Neural progenitor cell (in vitro differentiated cells): ENCODE results near the gene KRTAP5-6. TPM values are rescaled to one million over a fixed set of nuclear protein-coding genes. Genes with fewer than 3 reads are reported as not detected.

Experiments used
- DNase-seq: peaks from one replicate; pipeline ENCODE4 v3.0.0-alpha.2; 2016; ENCODE audit warnings: low spot score
- H2AFZ ChIP-seq: fragments of 200-600 bp; sonication (generic); replicated peaks from 2 replicates; pipeline ENCODE4 v1.6.1; 2016; ENCODE audit warnings: antibody characterized with exemption
- H3F3A ChIP-seq: fragments of 200-600 bp; sonication (generic); 2 replicates; pipeline ENCODE4 v1.6.1; 2016; ENCODE audit warnings: antibody characterized with exemption, low read depth
- H3K27ac ChIP-seq: fragments of 200-600 bp; sonication (generic); 2 replicates; pipeline ENCODE4 v1.5.1; 2016; ENCODE audit warnings: mild to moderate bottlenecking
- H3K27me3 ChIP-seq: fragments of 200-600 bp; sonication (generic); 2 replicates; pipeline ENCODE4 v1.6.1; 2016; ENCODE audit warnings: mild to moderate bottlenecking, moderate library complexity
- H3K36me3 ChIP-seq: fragments of 200-600 bp; sonication (generic); 2 replicates; pipeline ENCODE4 v1.5.1; 2016
- H3K4me1 ChIP-seq: fragments of 200-600 bp; sonication (generic); 2 replicates; pipeline ENCODE4 v1.6.1; 2016; ENCODE audit warnings: mixed run types
- H3K4me2 ChIP-seq: fragments of 200-600 bp; sonication (generic); 2 replicates; pipeline ENCODE4 v1.6.1; 2016
- H3K4me3 ChIP-seq: fragments of 200-600 bp; sonication (generic); 2 replicates; pipeline ENCODE4 v1.5.1; 2016
- H3K79me2 ChIP-seq: fragments of 200-600 bp; sonication (generic); 2 replicates; pipeline ENCODE4 v1.6.1; 2016; ENCODE audit warnings: low read depth
- H3K9ac ChIP-seq: fragments of 200-600 bp; sonication (generic); 2 replicates; pipeline ENCODE4 v1.6.1; 2016
- H3K9me3 ChIP-seq: fragments of 200-600 bp; sonication (generic); 2 replicates; pipeline ENCODE4 v1.5.1; 2016; ENCODE audit warnings: low read depth
- H4K20me1 ChIP-seq: fragments of 200-600 bp; sonication (generic); 2 replicates; pipeline ENCODE4 v1.6.1; 2016; ENCODE audit warnings: low read depth
- H3K27ac Mint-ChIP-seq: 3 replicates; pipeline ENCODE4 v1.8.0; 2021; ENCODE audit warnings: mixed read lengths
- H3K27me3 Mint-ChIP-seq: 2 replicates; pipeline ENCODE4 v1.8.0; 2022; ENCODE audit warnings: low read depth, mild to moderate bottlenecking, inconsistent platforms, moderate library complexity, mixed read lengths; ENCODE audit not compliant: insufficient read depth
- H3K36me3 Mint-ChIP-seq: 3 replicates; pipeline ENCODE4 v1.8.0; 2021; ENCODE audit warnings: mixed read lengths
- H3K4me1 Mint-ChIP-seq: 3 replicates; pipeline ENCODE4 v1.8.0; 2021; ENCODE audit warnings: mixed read lengths
- H3K4me3 Mint-ChIP-seq: 3 replicates; pipeline ENCODE4 v1.8.0; 2021; ENCODE audit warnings: mild to moderate bottlenecking, moderate library complexity, mixed read lengths
- H3K9me3 Mint-ChIP-seq: 3 replicates; pipeline ENCODE4 v1.8.0; 2020; ENCODE audit warnings: mixed read lengths
- EZH2 ChIP-seq: fragments of 200-600 bp; sonication (generic); IDR thresholded peaks from 2 replicates; pipeline ENCODE4 v1.6.1; 2017; ENCODE audit warnings: antibody characterized with exemption, mild to moderate bottlenecking, moderate library complexity
- EZH2phosphoT487 ChIP-seq: fragments of 200-600 bp; sonication (generic); IDR thresholded peaks from 2 replicates; pipeline ENCODE4 v1.6.1; 2017; ENCODE audit warnings: antibody characterized with exemption
- total RNA-seq: library from RNA; depleted of rRNA; stranded (reverse); fragments of >200 nt; gene quantifications from 2 replicates; pipeline ENCODE4 v1.2.3, GENCODE V29; 2015; ENCODE audit warnings: low replicate concordance
- TF ChIP-seq, protein P1 (sequence below): fragments of 200-600 bp; sonication (generic); IDR thresholded peaks from 2 replicates; pipeline ENCODE4 v1.5.1; 2017; ENCODE audit warnings: antibody characterized with exemption, mild to moderate bottlenecking

The KRTAP5-6 gene
- total RNA-seq, 1 donor from 2014 or later = not detected

DNA sequence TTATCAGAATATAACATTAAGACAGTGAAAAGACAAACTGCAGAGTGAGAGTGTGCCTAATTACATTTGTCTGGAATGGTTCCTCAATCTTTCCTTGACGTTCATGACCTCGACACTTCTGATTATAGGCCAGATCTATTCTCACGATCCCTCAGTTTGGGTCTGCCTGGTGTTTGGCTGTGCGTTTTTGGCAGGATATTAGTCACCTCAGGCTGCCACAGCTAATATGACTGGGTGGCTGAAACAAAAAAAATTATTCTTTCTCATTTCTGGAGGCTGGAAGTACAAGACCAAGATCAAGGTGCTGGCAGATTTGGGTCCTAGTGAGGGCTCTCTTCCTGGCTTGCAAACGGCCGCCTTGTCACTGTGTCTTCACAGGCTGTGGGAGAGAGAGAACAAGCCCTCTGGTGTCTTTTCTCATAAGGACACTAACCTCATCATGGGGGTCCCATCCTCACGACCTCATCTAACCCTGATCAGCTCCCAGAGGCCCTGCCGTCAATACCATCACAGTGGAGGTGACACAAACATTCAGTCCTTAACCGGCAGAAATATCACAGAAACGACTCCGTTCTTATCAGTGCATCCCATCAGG is 30.2 kb downstream of the KRTAP5-6 start:
- Mint-ChIP-seq H3K9me3 (no peaks in the 10 kb centered on the region), H3K27me3 (peaks cover 19% of the 10 kb centered on the region)
- H3K27ac ChIP-seq = no peak overlapping the region

DNA sequence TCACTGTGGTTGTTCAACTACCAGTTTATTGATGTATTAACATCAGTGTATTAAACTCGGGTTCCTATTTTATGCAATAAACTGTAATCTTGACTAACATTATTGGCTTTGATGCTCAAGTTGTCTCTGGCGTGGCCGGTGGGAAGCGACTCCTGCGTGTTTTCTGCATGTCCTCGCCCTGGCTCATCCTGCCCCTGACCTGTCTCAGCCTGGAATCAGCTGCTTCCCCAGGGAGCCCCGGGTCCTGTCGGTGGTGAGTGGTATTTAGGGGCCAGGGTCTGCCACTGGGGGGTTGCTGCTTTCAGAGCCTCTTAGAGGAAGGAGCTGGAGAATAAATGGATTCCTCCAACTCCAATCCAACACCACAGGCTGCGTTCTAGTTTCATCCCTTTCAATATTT is 30.9 kb downstream of the KRTAP5-6 start:
- H3K36me3 Mint-ChIP-seq = no peaks in the 10 kb centered on the region
- no peak overlapping the region for H3K4me2 ChIP-seq
- no peak overlapping the region for H3K4me3 Mint-ChIP-seq
- peaks cover 50% of the 10 kb centered on the region for H3K27me3 ChIP-seq
- no peaks in the 10 kb centered on the region for H3K79me2 ChIP-seq
- TF ChIP-seq, protein P1, sequence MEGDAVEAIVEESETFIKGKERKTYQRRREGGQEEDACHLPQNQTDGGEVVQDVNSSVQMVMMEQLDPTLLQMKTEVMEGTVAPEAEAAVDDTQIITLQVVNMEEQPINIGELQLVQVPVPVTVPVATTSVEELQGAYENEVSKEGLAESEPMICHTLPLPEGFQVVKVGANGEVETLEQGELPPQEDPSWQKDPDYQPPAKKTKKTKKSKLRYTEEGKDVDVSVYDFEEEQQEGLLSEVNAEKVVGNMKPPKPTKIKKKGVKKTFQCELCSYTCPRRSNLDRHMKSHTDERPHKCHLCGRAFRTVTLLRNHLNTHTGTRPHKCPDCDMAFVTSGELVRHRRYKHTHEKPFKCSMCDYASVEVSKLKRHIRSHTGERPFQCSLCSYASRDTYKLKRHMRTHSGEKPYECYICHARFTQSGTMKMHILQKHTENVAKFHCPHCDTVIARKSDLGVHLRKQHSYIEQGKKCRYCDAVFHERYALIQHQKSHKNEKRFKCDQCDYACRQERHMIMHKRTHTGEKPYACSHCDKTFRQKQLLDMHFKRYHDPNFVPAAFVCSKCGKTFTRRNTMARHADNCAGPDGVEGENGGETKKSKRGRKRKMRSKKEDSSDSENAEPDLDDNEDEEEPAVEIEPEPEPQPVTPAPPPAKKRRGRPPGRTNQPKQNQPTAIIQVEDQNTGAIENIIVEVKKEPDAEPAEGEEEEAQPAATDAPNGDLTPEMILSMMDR = no peak
- TF ChIP-seq EZH2phosphoT487 = no peak
- no peak for TF ChIP-seq EZH2
- H3K27ac ChIP-seq = no peak overlapping the region
- H3K9ac ChIP-seq = no peak overlapping the region
- H3K9me3 Mint-ChIP-seq = no peaks in the 10 kb centered on the region
- no peaks in the 10 kb centered on the region for H3K36me3 ChIP-seq
- H3K27ac Mint-ChIP-seq = no peak overlapping the region
- H3F3A ChIP-seq = peaks cover 11% of the 10 kb centered on the region
- H2AFZ ChIP-seq = no peak overlapping the region
- H3K4me3 ChIP-seq = no peak overlapping the region
- DNase-seq = no peak
- peaks cover 19% of the 10 kb centered on the region for H3K27me3 Mint-ChIP-seq
- H3K4me1 Mint-ChIP-seq = peaks cover 13% of the 10 kb centered on the region
- H4K20me1 ChIP-seq = no peaks in the 10 kb centered on the region
- peaks cover 3% of the 10 kb centered on the region for H3K4me1 ChIP-seq
- H3K9me3 ChIP-seq = no peaks in the 10 kb centered on the region

More for the DNA sequence above, 30.2 kb downstream of the KRTAP5-6 start:
- Histone ChIP-seq H3K9me3 (no peaks in the 10 kb centered on the region), H3K79me2 (no peaks in the 10 kb centered on the region), H3K9ac (no peak overlapping the region), H2AFZ (no peak overlapping the region), H3K27me3 (peaks cover 50% of the 10 kb centered on the region), H3K36me3 (no peaks in the 10 kb centered on the region), H3K4me1 (peaks cover 2% of the 10 kb centered on the region), H3K4me3 (no peak overlapping the region), H3K4me2 (no peak overlapping the region), H3F3A (peaks cover 11% of the 10 kb centered on the region), H4K20me1 (no peaks in the 10 kb centered on the region)
- no peak for DNase-seq
- H3K4me3 Mint-ChIP-seq = no peak overlapping the region
- TF ChIP-seq, protein P1 = no peak
- no peak for TF ChIP-seq EZH2phosphoT487
- no peak for TF ChIP-seq EZH2
- H3K36me3 Mint-ChIP-seq = no peaks in the 10 kb centered on the region
- peaks cover 11% of the 10 kb centered on the region for H3K4me1 Mint-ChIP-seq
- H3K27ac Mint-ChIP-seq = no peak overlapping the region

DNA sequence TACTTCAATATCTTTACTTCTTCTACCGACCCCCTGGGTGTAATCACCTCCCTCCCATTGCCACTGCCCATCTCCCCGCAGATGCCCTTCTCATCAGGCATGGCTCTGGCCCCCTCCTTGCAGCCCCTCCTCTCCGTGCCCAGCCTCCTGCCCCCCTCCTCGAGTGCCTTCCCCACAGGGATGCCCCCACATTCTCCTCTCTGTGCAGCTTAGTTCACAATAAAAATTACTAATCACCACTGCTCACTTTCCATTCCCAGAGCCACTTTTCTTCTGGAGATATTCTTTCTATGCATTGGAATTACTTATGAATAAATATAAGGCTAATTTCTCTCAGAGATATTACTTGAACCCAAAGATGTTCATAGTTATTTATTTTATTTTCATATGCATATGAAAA is 31.3 kb downstream of the KRTAP5-6 start:
- no peak overlapping the region for H3K27ac ChIP-seq
- H3K36me3 Mint-ChIP-seq = no peaks in the 10 kb centered on the region
- H3K4me3 Mint-ChIP-seq = no peak overlapping the region
- TF ChIP-seq EZH2phosphoT487 (no peak), EZH2 (no peak)
- TF ChIP-seq, protein P1 = no peak
- no peaks in the 10 kb centered on the region for H3K9me3 ChIP-seq
- peaks cover 53% of the 10 kb centered on the region for H3K27me3 ChIP-seq
- no peak overlapping the region for H3K27ac Mint-ChIP-seq
- no peak overlapping the region for H3K4me2 ChIP-seq
- peaks cover 19% of the 10 kb centered on the region for H3K27me3 Mint-ChIP-seq
- H3K4me3 ChIP-seq = no peak overlapping the region
- H3K79me2 ChIP-seq = no peaks in the 10 kb centered on the region
- H3K9ac ChIP-seq = no peak overlapping the region
- no peaks in the 10 kb centered on the region for H4K20me1 ChIP-seq
- H3K4me1 Mint-ChIP-seq = peaks cover 13% of the 10 kb centered on the region
- DNase-seq = no peak
- H2AFZ ChIP-seq = no peak overlapping the region
- H3F3A ChIP-seq = peaks cover 11% of the 10 kb centered on the region
- H3K36me3 ChIP-seq = no peaks in the 10 kb centered on the region
- H3K9me3 Mint-ChIP-seq = no peaks in the 10 kb centered on the region
- H3K4me1 ChIP-seq = peaks cover 3% of the 10 kb centered on the region
